GM23338 (cell line): Measurements from ENCODE around the gene TRPM3. TPM values are rescaled to one million over a fixed set of nuclear protein-coding genes. Genes with fewer than 3 reads are reported as not detected.

Experiments
- ATAC-seq: fragments of 200-7000 bp; cut with Tn5 transposase; 3 replicates; pipeline ENCODE4 v1.9.1; 2020
- DNase-seq: peaks from one replicate; pipeline ENCODE4 v3.0.0-alpha.2; 2015; ENCODE audit warnings: low spot score
- H2AFZ ChIP-seq: fragments of 200-600 bp; sonication (generic); 2 replicates; pipeline ENCODE4 v1.8.0; 2016; ENCODE audit warnings: antibody characterized with exemption, mild to moderate bottlenecking, moderate library complexity
- H3F3A ChIP-seq: fragments of 200-600 bp; sonication (generic); replicated peaks from 2 replicates; pipeline ENCODE4 v1.8.0; 2017; ENCODE audit warnings: antibody characterized with exemption, mixed run types, low read depth
- H3K27ac ChIP-seq: fragments of 200-600 bp; sonication (generic); 2 replicates; pipeline ENCODE4 v1.6.1; 2016; ENCODE audit warnings: low read depth
- H3K27me3 ChIP-seq: fragments of 200-600 bp; sonication (generic); 2 replicates; pipeline ENCODE4 v1.8.0; 2016; ENCODE audit warnings: mild to moderate bottlenecking, mixed run types, moderate library complexity; ENCODE audit not compliant: insufficient read depth
- H3K36me3 ChIP-seq: fragments of 200-600 bp; sonication (generic); 2 replicates; pipeline ENCODE4 v1.8.0; 2016; ENCODE audit warnings: mild to moderate bottlenecking; ENCODE audit not compliant: insufficient read depth
- H3K4me1 ChIP-seq: fragments of 200-600 bp; sonication (generic); 2 replicates; pipeline ENCODE4 v1.8.0; 2016; ENCODE audit warnings: mild to moderate bottlenecking, moderate library complexity; ENCODE audit not compliant: insufficient read depth
- H3K4me2 ChIP-seq: fragments of 200-600 bp; sonication (generic); 2 replicates; pipeline ENCODE4 v1.7.1; 2017; ENCODE audit warnings: mixed run types
- H3K4me3 ChIP-seq: fragments of 200-600 bp; sonication (generic); 2 replicates; pipeline ENCODE4 v1.6.1; 2016; ENCODE audit warnings: mixed run types
- H3K79me2 ChIP-seq: fragments of 200-600 bp; sonication (generic); replicated peaks from 2 replicates; pipeline ENCODE4 v1.8.0; 2017; ENCODE audit warnings: mild to moderate bottlenecking; ENCODE audit not compliant: insufficient read depth
- H3K9me2 ChIP-seq: fragments of 200-600 bp; sonication (generic); 2 replicates; pipeline ENCODE4 v1.8.0; 2017; ENCODE audit not compliant: insufficient read depth
- H4K20me1 ChIP-seq: fragments of 200-600 bp; sonication (generic); replicated peaks from 2 replicates; pipeline ENCODE4 v1.8.0; 2017; ENCODE audit warnings: mild to moderate bottlenecking; ENCODE audit not compliant: insufficient read depth
- H3K27ac Mint-ChIP-seq: 2 replicates; pipeline ENCODE4 v1.8.0; 2020; ENCODE audit warnings: inconsistent platforms, mild to moderate bottlenecking, moderate library complexity, mixed read lengths
- H3K27me3 Mint-ChIP-seq: 3 replicates; pipeline ENCODE4 v1.8.0; 2022; ENCODE audit warnings: low read depth, mild to moderate bottlenecking, moderate library complexity, mixed read lengths, inconsistent platforms; ENCODE audit not compliant: insufficient read depth, poor library complexity
- H3K36me3 Mint-ChIP-seq: 3 replicates; pipeline ENCODE4 v1.8.0; 2021; ENCODE audit warnings: low read depth, mild to moderate bottlenecking, inconsistent platforms, moderate library complexity, mixed read lengths
- H3K4me1 Mint-ChIP-seq: 3 replicates; pipeline ENCODE4 v1.8.0; 2020; ENCODE audit warnings: mild to moderate bottlenecking, inconsistent platforms, mixed read lengths
- H3K4me3 Mint-ChIP-seq: 3 replicates; pipeline ENCODE4 v1.8.0; 2021; ENCODE audit warnings: moderate library complexity, mild to moderate bottlenecking, inconsistent platforms, mixed read lengths
- H3K9me3 Mint-ChIP-seq: 3 replicates; pipeline ENCODE4 v1.8.0; 2020; ENCODE audit warnings: moderate library complexity, mild to moderate bottlenecking, inconsistent platforms, mixed read lengths
- CREB1 ChIP-seq: fragments of 250-450 bp; sonication (Bioruptor Pico); IDR thresholded peaks from 2 replicates; pipeline ENCODE4 v1.5.0; 2020; ENCODE audit warnings: low read depth, mild to moderate bottlenecking, moderate library complexity
- CTCF ChIP-seq, 2 experiments: fragments of 200-600 bp in 1 of 2; sonication (generic) in 1 of 2; conservative IDR thresholded peaks; 2 replicates each; pipeline versions ENCODE4 v1.5.1 to v1.6.1; 2016 to 2017; ENCODE audit warnings: antibody characterized with exemption in 2 of 2, low read depth in 2 of 2, mild to moderate bottlenecking in 2 of 2, moderate library complexity in 1 of 2
- ETS1 ChIP-seq: IDR thresholded peaks from 2 replicates; pipeline ENCODE4 v1.6.1; 2016; ENCODE audit warnings: antibody characterized with exemption
- EZH2 ChIP-seq: fragments of 200-600 bp; sonication (generic); IDR thresholded peaks from one replicate; pipeline ENCODE4 v1.8.0; 2017; ENCODE audit warnings: antibody characterized with exemption, mild to moderate bottlenecking, low read depth; ENCODE audit not compliant: unreplicated experiment
- EZH2phosphoT487 ChIP-seq: fragments of 200-600 bp; sonication (generic); IDR thresholded peaks from one replicate; pipeline ENCODE4 v1.8.1; 2018; ENCODE audit warnings: antibody characterized with exemption; ENCODE audit not compliant: unreplicated experiment
- JUNB ChIP-seq: IDR thresholded peaks from one replicate; pipeline ENCODE4 v1.6.1; 2016; ENCODE audit warnings: antibody characterized with exemption; ENCODE audit not compliant: unreplicated experiment
- NANOG ChIP-seq: IDR thresholded peaks from 2 replicates; pipeline ENCODE4 v1.6.1; 2016; ENCODE audit warnings: antibody characterized with exemption, borderline replicate concordance
- POLR2AphosphoS5 ChIP-seq: IDR thresholded peaks from 2 replicates; pipeline ENCODE4 v1.6.1; 2016; ENCODE audit warnings: antibody characterized with exemption, low read depth
- REST ChIP-seq: IDR thresholded peaks from one replicate; pipeline ENCODE4 v1.6.1; 2018; ENCODE audit warnings: antibody characterized with exemption; ENCODE audit not compliant: unreplicated experiment
- STAT1 ChIP-seq: IDR thresholded peaks from one replicate; pipeline ENCODE4 v1.6.1; 2016; ENCODE audit warnings: antibody characterized with exemption; ENCODE audit not compliant: unreplicated experiment
- ZNF114 ChIP-seq: fragments of 250-450 bp; sonication (Bioruptor Pico); IDR thresholded peaks from 2 replicates; pipeline ENCODE4 v1.5.0; 2020; ENCODE audit warnings: mild to moderate bottlenecking, moderate library complexity
- ZNF331 ChIP-seq: fragments of 250-450 bp; sonication (Bioruptor Pico); IDR thresholded peaks from 2 replicates; pipeline ENCODE4 v1.5.0; 2020; ENCODE audit warnings: low read depth, mild to moderate bottlenecking, moderate library complexity
- ZNF462 ChIP-seq: fragments of 250-450 bp; sonication (Bioruptor Pico); IDR thresholded peaks from 2 replicates; pipeline ENCODE4 v1.5.0; 2020; ENCODE audit warnings: mild to moderate bottlenecking, moderate library complexity
- polyA plus RNA-seq: library from polyadenylated mRNA; unstranded; fragments of >200 nt; fragmentation: Nextera tagmentation; extraction: Ambion mirVana; gene quantifications from 2 replicates; pipeline ENCODE4 v1.2.1, GENCODE V29; 2016
- total RNA-seq: library from RNA; depleted of rRNA; stranded (reverse); fragments of >200 nt; shearing (Covaris generic); gene quantifications from 2 replicates; pipeline ENCODE4 v1.2.3, GENCODE V29; 2014

The TRPM3 gene
- total and polyA plus RNA-seq, 2 experiments from 2014 or later, result 2.8 to 8.2 TPM

GRCh38 chr9:70532716-70533115 is 588.7 kb downstream of the TRPM3 start:
- Mint-ChIP-seq H3K36me3 (no peaks in the 10 kb centered on the region), H3K4me1 (peaks cover 20% of the 10 kb centered on the region; the same call in 2 of the 3 replicates), H3K9me3 (no peaks in the 10 kb centered on the region), H3K27ac (no peak overlapping the region), H3K27me3 (no peaks in the 10 kb centered on the region), H3K4me3 (no peak overlapping the region)
- Histone ChIP-seq H3K4me3 (no peak overlapping the region), H3K4me1 (peaks cover 6% of the 10 kb centered on the region; the same call in 1 of the 2 replicates), H3K36me3 (no peaks in the 10 kb centered on the region), H2AFZ (no peak overlapping the region), H3K27me3 (no peaks in the 10 kb centered on the region), H4K20me1 (no peaks in the 10 kb centered on the region), H3K4me2 (no peak overlapping the region), H3F3A (no peaks in the 10 kb centered on the region), H3K9me2 (peaks cover 9% of the 10 kb centered on the region; the same call in 1 of the 2 replicates), H3K79me2 (no peaks in the 10 kb centered on the region), H3K27ac (no peak overlapping the region)
- ATAC-seq, result no peak
- TF ChIP-seq CTCF (conservative IDR thresholded peaks at IDR 0.05; ENCODE audit: low read depth in 2 of 2), result no peak
- no peak for TF ChIP-seq ZNF331 (CRISPR knock-in tag)
- no peak for TF ChIP-seq CREB1 (CRISPR knock-in tag)
- no peak for TF ChIP-seq POLR2AphosphoS5
- TF ChIP-seq REST, result no peak
- TF ChIP-seq EZH2, result no peak
- no peak for TF ChIP-seq ETS1
- no peak for TF ChIP-seq ZNF462 (CRISPR knock-in tag)
- no peak for TF ChIP-seq JUNB
- TF ChIP-seq ZNF114, result no peak
- no peak for TF ChIP-seq STAT1
- no peak for TF ChIP-seq EZH2phosphoT487
- TF ChIP-seq NANOG, result no peak
- DNase-seq, result no peak
